ENCODE measurements around the gene PUM1. TPM values are rescaled to one million over a fixed set of nuclear protein-coding genes. Genes with fewer than 3 reads are reported as not detected.

Gene PUM1
- total RNA-seq, 1 experiment from 2014 or later: 109 TPM

DNA sequence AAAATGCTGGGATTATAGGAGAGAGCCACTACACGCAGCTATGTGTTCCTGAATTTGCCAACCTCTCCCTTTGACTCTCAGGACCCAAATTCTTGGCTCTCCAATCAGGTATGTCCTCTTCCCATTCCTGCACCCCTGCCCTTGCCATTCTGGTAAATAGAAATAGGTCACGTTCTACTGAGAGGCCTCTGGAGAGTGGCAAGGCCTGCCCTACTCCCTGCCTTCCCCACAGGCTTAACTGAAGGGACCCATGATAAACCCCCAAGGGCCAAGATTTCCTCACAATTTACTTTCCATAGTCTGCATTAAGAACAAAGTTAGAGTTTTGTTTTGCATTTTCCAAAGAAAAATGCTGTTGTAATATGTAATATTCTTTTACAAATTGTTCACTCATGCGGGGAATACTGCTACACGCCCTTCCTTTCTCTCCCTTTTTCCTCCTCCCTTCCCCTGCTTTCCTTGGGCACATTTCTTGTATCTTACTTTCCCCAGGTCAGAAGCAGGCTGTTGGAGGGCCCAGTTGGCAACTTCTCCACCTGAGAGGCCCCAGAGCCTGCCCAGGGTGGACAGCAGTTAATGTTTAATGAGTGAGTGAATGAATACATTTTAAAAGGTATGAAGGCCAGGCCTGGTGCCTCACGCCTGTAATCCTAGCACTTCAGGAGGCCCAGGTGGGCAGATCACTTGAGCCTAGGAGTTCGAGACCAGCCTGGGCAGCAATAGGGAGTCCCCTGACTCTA lies 33.9 kb upstream of the PUM1 start:
- in situ Hi-C loops (cut with HindIII; ENCODE audit: low pct_unique_long_range_greater_than_20kb, low sequenced_read_pairs) (no loop called here), intact Hi-C loops (cut with micrococcal nuclease; ENCODE audit: unreplicated experiment) (no loop called here)
- ATAC-seq (no peak), DNase-seq (ENCODE audit: low read depth, low spot score) (no peak)
- BruUV-seq (replicated peaks): no TSS peak
- no peak overlapping the region for H3K27ac ChIP-seq (ENCODE audit: low read length)
- no peaks in the 10 kb centered on the region; the same call in 1 of the 2 replicates for H3K4me1 ChIP-seq (ENCODE audit: control insufficient read depth, insufficient read depth, low read length)
- ChIA-PET POLR2A (no interaction called here), CTCF (no interaction called here)
- H3K27me3 ChIP-seq (ENCODE audit: control insufficient read depth, insufficient read depth, low read length): no peaks in the 10 kb centered on the region
- no peak overlapping the region for H3K4me3 ChIP-seq (ENCODE audit: low read depth in 2 of 2, low read length in 2 of 2)
- TF ChIP-seq, protein P1, sequence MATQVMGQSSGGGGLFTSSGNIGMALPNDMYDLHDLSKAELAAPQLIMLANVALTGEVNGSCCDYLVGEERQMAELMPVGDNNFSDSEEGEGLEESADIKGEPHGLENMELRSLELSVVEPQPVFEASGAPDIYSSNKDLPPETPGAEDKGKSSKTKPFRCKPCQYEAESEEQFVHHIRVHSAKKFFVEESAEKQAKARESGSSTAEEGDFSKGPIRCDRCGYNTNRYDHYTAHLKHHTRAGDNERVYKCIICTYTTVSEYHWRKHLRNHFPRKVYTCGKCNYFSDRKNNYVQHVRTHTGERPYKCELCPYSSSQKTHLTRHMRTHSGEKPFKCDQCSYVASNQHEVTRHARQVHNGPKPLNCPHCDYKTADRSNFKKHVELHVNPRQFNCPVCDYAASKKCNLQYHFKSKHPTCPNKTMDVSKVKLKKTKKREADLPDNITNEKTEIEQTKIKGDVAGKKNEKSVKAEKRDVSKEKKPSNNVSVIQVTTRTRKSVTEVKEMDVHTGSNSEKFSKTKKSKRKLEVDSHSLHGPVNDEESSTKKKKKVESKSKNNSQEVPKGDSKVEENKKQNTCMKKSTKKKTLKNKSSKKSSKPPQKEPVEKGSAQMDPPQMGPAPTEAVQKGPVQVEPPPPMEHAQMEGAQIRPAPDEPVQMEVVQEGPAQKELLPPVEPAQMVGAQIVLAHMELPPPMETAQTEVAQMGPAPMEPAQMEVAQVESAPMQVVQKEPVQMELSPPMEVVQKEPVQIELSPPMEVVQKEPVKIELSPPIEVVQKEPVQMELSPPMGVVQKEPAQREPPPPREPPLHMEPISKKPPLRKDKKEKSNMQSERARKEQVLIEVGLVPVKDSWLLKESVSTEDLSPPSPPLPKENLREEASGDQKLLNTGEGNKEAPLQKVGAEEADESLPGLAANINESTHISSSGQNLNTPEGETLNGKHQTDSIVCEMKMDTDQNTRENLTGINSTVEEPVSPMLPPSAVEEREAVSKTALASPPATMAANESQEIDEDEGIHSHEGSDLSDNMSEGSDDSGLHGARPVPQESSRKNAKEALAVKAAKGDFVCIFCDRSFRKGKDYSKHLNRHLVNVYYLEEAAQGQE (IDR thresholded peaks at IDR 0.05; ENCODE audit: insufficient read depth in 1 of 2, low read depth in 2 of 2, low read length in 1 of 2): no peak
- TF ChIP-seq POLR2AphosphoS5 (IDR thresholded peaks at IDR 0.05; ENCODE audit: low read depth, low read length) (no peak), TCF7L2 (IDR thresholded peaks at IDR 0.05; ENCODE audit: low read depth, low read length) (no peak)
- no peaks in the 10 kb centered on the region for H3K36me3 ChIP-seq (ENCODE audit: control insufficient read depth, insufficient read depth, low read length)
- no peaks in the 10 kb centered on the region for H3K9me3 ChIP-seq (ENCODE audit: control insufficient read depth, insufficient read depth, low read depth, low read length)

DNA sequence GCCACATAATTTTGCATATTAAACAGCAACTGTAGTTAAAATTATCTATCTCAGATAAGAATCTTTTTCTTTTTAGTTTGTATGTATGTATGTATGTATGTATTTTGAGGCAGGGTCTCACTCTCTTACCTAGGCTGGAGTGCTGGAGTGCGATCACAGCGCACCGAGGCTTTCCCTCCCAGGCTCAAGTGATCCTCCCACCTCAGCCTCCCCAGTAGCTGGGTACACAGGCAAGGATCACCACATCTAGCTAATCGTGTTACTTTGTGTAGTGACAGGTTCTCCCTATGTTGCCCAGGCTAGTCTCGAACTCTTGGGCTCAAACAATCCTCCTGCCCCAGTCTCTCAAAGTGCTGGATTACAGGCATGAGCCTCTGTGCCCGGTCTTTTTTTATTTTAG lies 30.5 kb upstream of the PUM1 start:
- DNase-seq (ENCODE audit: low read depth, low spot score) (no peak), ATAC-seq (no peak)
- Histone ChIP-seq H3K27ac (ENCODE audit: low read length) (no peak overlapping the region), H3K36me3 (ENCODE audit: control insufficient read depth, insufficient read depth, low read length) (no peaks in the 10 kb centered on the region), H3K4me3 (ENCODE audit: low read depth in 2 of 2, low read length in 2 of 2) (no peak overlapping the region), H3K9me3 (ENCODE audit: control insufficient read depth, insufficient read depth, low read depth, low read length) (no peaks in the 10 kb centered on the region), H3K4me1 (ENCODE audit: control insufficient read depth, insufficient read depth, low read length) (no peaks in the 10 kb centered on the region; the same call in 1 of the 2 replicates), H3K27me3 (ENCODE audit: control insufficient read depth, insufficient read depth, low read length) (no peaks in the 10 kb centered on the region)
- ChIA-PET POLR2A (no interaction called here), CTCF (interaction anchor here (0.7 kb wide), 1 partner anchor 294 kb away, joined by 3 read pairs; no protein-coding TSS in a partner anchor)
- TF ChIP-seq, protein P1 (IDR thresholded peaks at IDR 0.05; ENCODE audit: insufficient read depth in 1 of 2, low read depth in 2 of 2, low read length in 1 of 2): no peak
- TF ChIP-seq POLR2AphosphoS5 (IDR thresholded peaks at IDR 0.05; ENCODE audit: low read depth, low read length) (no peak), TCF7L2 (IDR thresholded peaks at IDR 0.05; ENCODE audit: low read depth, low read length) (no peak), SIN3A (IDR thresholded peaks at IDR 0.05; ENCODE audit: borderline replicate concordance, insufficient read depth, low read depth, low read length) (no peak)
- TF ChIP-seq, protein P2, sequence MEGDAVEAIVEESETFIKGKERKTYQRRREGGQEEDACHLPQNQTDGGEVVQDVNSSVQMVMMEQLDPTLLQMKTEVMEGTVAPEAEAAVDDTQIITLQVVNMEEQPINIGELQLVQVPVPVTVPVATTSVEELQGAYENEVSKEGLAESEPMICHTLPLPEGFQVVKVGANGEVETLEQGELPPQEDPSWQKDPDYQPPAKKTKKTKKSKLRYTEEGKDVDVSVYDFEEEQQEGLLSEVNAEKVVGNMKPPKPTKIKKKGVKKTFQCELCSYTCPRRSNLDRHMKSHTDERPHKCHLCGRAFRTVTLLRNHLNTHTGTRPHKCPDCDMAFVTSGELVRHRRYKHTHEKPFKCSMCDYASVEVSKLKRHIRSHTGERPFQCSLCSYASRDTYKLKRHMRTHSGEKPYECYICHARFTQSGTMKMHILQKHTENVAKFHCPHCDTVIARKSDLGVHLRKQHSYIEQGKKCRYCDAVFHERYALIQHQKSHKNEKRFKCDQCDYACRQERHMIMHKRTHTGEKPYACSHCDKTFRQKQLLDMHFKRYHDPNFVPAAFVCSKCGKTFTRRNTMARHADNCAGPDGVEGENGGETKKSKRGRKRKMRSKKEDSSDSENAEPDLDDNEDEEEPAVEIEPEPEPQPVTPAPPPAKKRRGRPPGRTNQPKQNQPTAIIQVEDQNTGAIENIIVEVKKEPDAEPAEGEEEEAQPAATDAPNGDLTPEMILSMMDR (IDR thresholded peaks at IDR 0.05): no peak
- in situ Hi-C loops (cut with HindIII; ENCODE audit: low pct_unique_long_range_greater_than_20kb, low sequenced_read_pairs): no loop called here
- no TSS peak for BruUV-seq (replicated peaks)
- intact Hi-C loops (cut with micrococcal nuclease; ENCODE audit: unreplicated experiment): no loop called here

All from Panc1 (cell line).